ENCODE measurements around the gene LTBP2.

DNA sequence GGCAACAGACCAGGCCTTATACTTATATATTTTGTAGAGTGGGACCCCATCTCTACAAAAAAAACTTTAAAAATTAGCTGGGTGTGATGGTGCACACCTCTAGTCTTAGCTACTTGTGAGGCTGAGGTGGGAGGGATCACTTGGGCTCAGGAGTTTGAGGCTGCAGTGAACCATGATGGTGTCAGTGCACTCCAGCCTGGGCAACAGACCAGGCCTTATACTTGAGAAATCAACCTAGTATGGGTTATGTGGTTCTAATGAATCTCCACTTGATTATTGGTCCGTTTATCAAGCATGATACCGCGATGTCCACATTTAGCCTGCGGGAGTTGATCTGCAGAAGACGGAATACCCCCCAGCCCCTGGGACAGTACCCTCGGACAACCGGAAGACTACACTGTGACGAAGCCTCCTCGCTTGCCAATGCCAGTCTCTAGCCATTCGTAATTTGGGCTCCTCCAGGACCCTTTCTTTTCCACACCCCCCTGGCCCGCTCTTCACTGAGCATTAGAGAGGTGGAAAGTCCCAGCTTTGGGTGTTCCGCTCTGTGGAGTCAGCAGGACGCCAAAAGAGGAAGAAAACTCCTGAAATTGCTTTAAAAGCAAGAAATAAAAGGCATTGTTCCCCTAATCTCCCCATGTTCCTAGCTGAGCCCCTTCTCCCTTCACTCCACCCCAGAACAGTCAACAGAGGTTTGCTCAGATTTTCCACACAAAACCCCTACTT is 19.4 kb downstream of the LTBP2 start:
- no peak for TF ChIP-seq MAX (IDR thresholded peaks at IDR 0.05)
- TF ChIP-seq CREB1 (IDR thresholded peaks at IDR 0.05; ENCODE audit: low read depth): no peak
- TF ChIP-seq EP300 (IDR thresholded peaks at IDR 0.05; ENCODE audit: borderline replicate concordance): no peak
- no peak for TF ChIP-seq YY1 (IDR thresholded peaks at IDR 0.05; ENCODE audit: low read depth)
- no peak for TF ChIP-seq TAF1 (IDR thresholded peaks at IDR 0.05; ENCODE audit: low read depth)
- no peak for TF ChIP-seq TCF12 (IDR thresholded peaks at IDR 0.05; ENCODE audit: low read depth)
- TF ChIP-seq, protein P1, sequence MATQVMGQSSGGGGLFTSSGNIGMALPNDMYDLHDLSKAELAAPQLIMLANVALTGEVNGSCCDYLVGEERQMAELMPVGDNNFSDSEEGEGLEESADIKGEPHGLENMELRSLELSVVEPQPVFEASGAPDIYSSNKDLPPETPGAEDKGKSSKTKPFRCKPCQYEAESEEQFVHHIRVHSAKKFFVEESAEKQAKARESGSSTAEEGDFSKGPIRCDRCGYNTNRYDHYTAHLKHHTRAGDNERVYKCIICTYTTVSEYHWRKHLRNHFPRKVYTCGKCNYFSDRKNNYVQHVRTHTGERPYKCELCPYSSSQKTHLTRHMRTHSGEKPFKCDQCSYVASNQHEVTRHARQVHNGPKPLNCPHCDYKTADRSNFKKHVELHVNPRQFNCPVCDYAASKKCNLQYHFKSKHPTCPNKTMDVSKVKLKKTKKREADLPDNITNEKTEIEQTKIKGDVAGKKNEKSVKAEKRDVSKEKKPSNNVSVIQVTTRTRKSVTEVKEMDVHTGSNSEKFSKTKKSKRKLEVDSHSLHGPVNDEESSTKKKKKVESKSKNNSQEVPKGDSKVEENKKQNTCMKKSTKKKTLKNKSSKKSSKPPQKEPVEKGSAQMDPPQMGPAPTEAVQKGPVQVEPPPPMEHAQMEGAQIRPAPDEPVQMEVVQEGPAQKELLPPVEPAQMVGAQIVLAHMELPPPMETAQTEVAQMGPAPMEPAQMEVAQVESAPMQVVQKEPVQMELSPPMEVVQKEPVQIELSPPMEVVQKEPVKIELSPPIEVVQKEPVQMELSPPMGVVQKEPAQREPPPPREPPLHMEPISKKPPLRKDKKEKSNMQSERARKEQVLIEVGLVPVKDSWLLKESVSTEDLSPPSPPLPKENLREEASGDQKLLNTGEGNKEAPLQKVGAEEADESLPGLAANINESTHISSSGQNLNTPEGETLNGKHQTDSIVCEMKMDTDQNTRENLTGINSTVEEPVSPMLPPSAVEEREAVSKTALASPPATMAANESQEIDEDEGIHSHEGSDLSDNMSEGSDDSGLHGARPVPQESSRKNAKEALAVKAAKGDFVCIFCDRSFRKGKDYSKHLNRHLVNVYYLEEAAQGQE (IDR thresholded peaks at IDR 0.05; ENCODE audit: low read depth): no peak
- TF ChIP-seq RAD21 (IDR thresholded peaks at IDR 0.05; ENCODE audit: low read depth): no peak
- no peak for TF ChIP-seq CEBPB (IDR thresholded peaks at IDR 0.05)
